ENCODE results near the gene PRRG3.

The PRRG3 gene

GRCh38 chrX:151710457-151710856 lies 15.2 kb downstream of the PRRG3 start:
- no peak for DNase-seq

GRCh38 chrX:151711154-151711553 lies 15.9 kb downstream of the PRRG3 start:
- DNase-seq = no peak

GRCh38 chrX:151711787-151712186 lies 16.5 kb downstream of the PRRG3 start:
- no peak for DNase-seq

- no peak for DNase-seq
Measured at GRCh38 chrX:151712253-151712652, 17.0 kb downstream of the PRRG3 start.

- DNase-seq = no peak
Measured at GRCh38 chrX:151713849-151714248, 18.6 kb downstream of the PRRG3 start.

GRCh38 chrX:151714362-151714761 lies 19.1 kb downstream of the PRRG3 start:
- no peak for DNase-seq

GRCh38 chrX:151715752-151716151 lies 20.5 kb downstream of the PRRG3 start, which contains the start of gene FATE1:
Gene FATE1, plus strand, starts transcription at chrX:151716035. Its CDS starts 85 bp downstream, at chrX:151716120.
- no peak for DNase-seq

GRCh38 chrX:151722241-151722846 lies 27.1 kb downstream of the PRRG3 start:
- DNase-seq = no peak

- no peak for DNase-seq
Measured at GRCh38 chrX:151723156-151723760, 28.0 kb downstream of the PRRG3 start.

- DNase-seq = no peak
Measured at GRCh38 chrX:151724563-151725337, 29.5 kb downstream of the PRRG3 start.

GRCh38 chrX:151725338-151725614 lies 30.0 kb downstream of the PRRG3 start:
- no peak for DNase-seq

GRCh38 chrX:151726751-151727150 lies 31.5 kb downstream of the PRRG3 start:
- DNase-seq = no peak

- no peak for DNase-seq
Measured at GRCh38 chrX:151727346-151727745, 32.1 kb downstream of the PRRG3 start.

GRCh38 chrX:151729056-151729725 lies 33.9 kb downstream of the PRRG3 start:
- DNase-seq = no peak

GRCh38 chrX:151734446-151734845 lies 39.2 kb downstream of the PRRG3 start, which contains the start of gene CNGA2:
Gene CNGA2, plus strand, starts transcription at chrX:151734746. Its CDS starts 3,738 bp downstream, at chrX:151738484.
- no peak for DNase-seq

GRCh38 chrX:151735219-151735618 lies 40.0 kb downstream of the PRRG3 start:
- DNase-seq = no peak

- DNase-seq = no peak
Measured at GRCh38 chrX:151736685-151737084, 41.4 kb downstream of the PRRG3 start.

GRCh38 chrX:151737494-151737893 lies 42.2 kb downstream of the PRRG3 start:
- no peak for DNase-seq

GRCh38 chrX:151738751-151739150 lies 43.5 kb downstream of the PRRG3 start:
- DNase-seq = no peak

- DNase-seq = no peak
Measured at GRCh38 chrX:151741606-151742005, 46.3 kb downstream of the PRRG3 start.

- no peak for DNase-seq
Measured at GRCh38 chrX:151742311-151742710, 47.1 kb downstream of the PRRG3 start.

GRCh38 chrX:151743651-151744470 lies 48.6 kb downstream of the PRRG3 start:
- no peak for DNase-seq

GRCh38 chrX:151745651-151746050 lies 50.4 kb downstream of the PRRG3 start:
- DNase-seq = no peak
